ENCODE results near the gene CACNG8. TPM values are rescaled to one million over a fixed set of nuclear protein-coding genes. Genes with fewer than 3 reads are reported as not detected.

Gene CACNG8
- total RNA-seq, 1 donor from 2014 or later, result 3.2 TPM

- H4K20me1 ChIP-seq (ENCODE audit: insufficient read depth, low read length), result no peaks in the 10 kb centered on the region
- H3K4me1 Mint-ChIP-seq (ENCODE audit: low read depth, unreplicated experiment), result peaks cover 6% of the 10 kb centered on the region
- DNase-seq (ENCODE audit: low read depth) (no peak), FAIRE-seq (no peak)
- H3K27ac ChIP-seq (ENCODE audit: low read depth, low read length), result no peak overlapping the region
- peak overlapping the region; percentile 63 for H3K4me3 ChIP-seq (ENCODE audit: insufficient read depth, low read depth, low read length)
- H3K27me3 Mint-ChIP-seq (ENCODE audit: low read depth, unreplicated experiment), result peaks cover 20% of the 10 kb centered on the region
- H3K79me2 ChIP-seq (ENCODE audit: insufficient read depth, low read length), result no peaks in the 10 kb centered on the region
- TF ChIP-seq EZH2 (IDR thresholded peaks at IDR 0.05; ENCODE audit: insufficient read depth, low read length) (peak; percentile 40), CTCF (IDR thresholded peaks at IDR 0.05; ENCODE audit: insufficient read depth, low read depth, low read length) (no peak)
- H3K4me3 Mint-ChIP-seq (ENCODE audit: unreplicated experiment), result peak overlapping the region; percentile 90
- peak overlapping the region; percentile 22 for H3K9ac ChIP-seq (ENCODE audit: low read length)
- H3K9me3 Mint-ChIP-seq (ENCODE audit: unreplicated experiment), result peaks cover 15% of the 10 kb centered on the region
- H3K36me3 Mint-ChIP-seq (ENCODE audit: low read depth, unreplicated experiment), result peaks cover 7% of the 10 kb centered on the region
- H3K36me3 ChIP-seq (ENCODE audit: insufficient read depth, low read length), result no peaks in the 10 kb centered on the region
- H3K27ac Mint-ChIP-seq (ENCODE audit: unreplicated experiment), result peak overlapping the region; percentile 38
- peak overlapping the region; percentile 86 for H2AFZ ChIP-seq (ENCODE audit: low read depth, low read length)
- peaks cover 5% of the 10 kb centered on the region for H3K9me3 ChIP-seq (ENCODE audit: insufficient read depth, low read depth, low read length)
- H3K4me1 ChIP-seq (ENCODE audit: insufficient read depth, low read length), result peaks cover 11% of the 10 kb centered on the region
- H3K4me2 ChIP-seq (ENCODE audit: low read length), result peak overlapping the region; percentile 94
- H3K27me3 ChIP-seq (ENCODE audit: insufficient read depth, low read length), result peaks cover 4% of the 10 kb centered on the region
These were observed 16.5 kb downstream of the CACNG8 start for GRCh38 chr19:53978975-53979801.

GRCh38 chr19:53980539-53981375 lies 18.0 kb downstream of the CACNG8 start:
- Histone ChIP-seq H3K4me3 (ENCODE audit: insufficient read depth, low read depth, low read length) (peak overlapping the region; percentile 63), H2AFZ (ENCODE audit: low read depth, low read length) (peak overlapping the region; percentile 13), H3K4me2 (ENCODE audit: low read length) (peak overlapping the region; percentile 94), H3K27ac (ENCODE audit: low read depth, low read length) (peak overlapping the region; percentile 6), H3K27me3 (ENCODE audit: insufficient read depth, low read length) (peaks cover 4% of the 10 kb centered on the region), H3K36me3 (ENCODE audit: insufficient read depth, low read length) (no peaks in the 10 kb centered on the region), H3K9ac (ENCODE audit: low read length) (no peak overlapping the region), H4K20me1 (ENCODE audit: insufficient read depth, low read length) (no peaks in the 10 kb centered on the region), H3K4me1 (ENCODE audit: insufficient read depth, low read length) (peaks cover 11% of the 10 kb centered on the region), H3K79me2 (ENCODE audit: insufficient read depth, low read length) (no peaks in the 10 kb centered on the region), H3K9me3 (ENCODE audit: insufficient read depth, low read depth, low read length) (peaks cover 5% of the 10 kb centered on the region)
- Mint-ChIP-seq H3K4me1 (ENCODE audit: low read depth, unreplicated experiment) (peaks cover 6% of the 10 kb centered on the region), H3K4me3 (ENCODE audit: unreplicated experiment) (peak overlapping the region; percentile 90), H3K36me3 (ENCODE audit: low read depth, unreplicated experiment) (peaks cover 7% of the 10 kb centered on the region), H3K27me3 (ENCODE audit: low read depth, unreplicated experiment) (peaks cover 20% of the 10 kb centered on the region), H3K9me3 (ENCODE audit: unreplicated experiment) (peaks cover 15% of the 10 kb centered on the region), H3K27ac (ENCODE audit: unreplicated experiment) (peak overlapping the region; percentile 91)
- no peak for FAIRE-seq
- DNase-seq (ENCODE audit: low read depth), result peak; percentile 54
- TF ChIP-seq EZH2 (IDR thresholded peaks at IDR 0.05; ENCODE audit: insufficient read depth, low read length), result no peak
- TF ChIP-seq CTCF (IDR thresholded peaks at IDR 0.05; ENCODE audit: insufficient read depth, low read depth, low read length), result no peak
